Activated T-helper 2 cell treated with anti-CD3 and anti-CD28 coated beads, Interferon-gamma antibody, Interleukin-2, Interleukin-4, amounts not matched to agents 10 μg/mL and 5 μg/mL and 100 μg/mL, durations not matched to agents 14 hours and 24 hours and 36 hours (primary cell): ENCODE measurements around the gene CORIN. TPM values are rescaled to one million over a fixed set of nuclear protein-coding genes. Genes with fewer than 3 reads are reported as not detected.

Experiments
- DNase-seq: peaks from one replicate; pipeline ENCODE4 v3.0.0; 2021; ENCODE audit warnings: low spot score
- H3K27ac Mint-ChIP-seq: one replicate; pipeline ENCODE4 v1.8.0; 2021; ENCODE audit warnings: mixed read lengths
- H3K27me3 Mint-ChIP-seq: one replicate; pipeline ENCODE4 v1.8.0; 2021; ENCODE audit warnings: low read depth, mixed read lengths
- H3K36me3 Mint-ChIP-seq: one replicate; pipeline ENCODE4 v1.8.0; 2021; ENCODE audit warnings: low read depth, mixed read lengths
- H3K4me1 Mint-ChIP-seq: one replicate; pipeline ENCODE4 v1.8.0; 2021; ENCODE audit warnings: low read depth, mixed read lengths
- H3K4me3 Mint-ChIP-seq: one replicate; pipeline ENCODE4 v1.8.0; 2021; ENCODE audit warnings: low read depth, mild to moderate bottlenecking, moderate library complexity, mixed read lengths
- H3K9me3 Mint-ChIP-seq: one replicate; pipeline ENCODE4 v1.8.0; 2021; ENCODE audit warnings: mixed read lengths
- intact Hi-C: fragments of 100-400 bp; cut with micrococcal nuclease; formaldehyde crosslinking; loops from one replicate; pipeline ENCODE4 v1.15.1; 2023
- total RNA-seq: library from RNA; stranded (reverse); gene quantifications from 2 replicates; pipeline ENCODE4 v1.2.3, GENCODE V29; 2022

Gene CORIN
- total RNA-seq, 1 donor from 2014 or later = 0.30 TPM

- Mint-ChIP-seq H3K4me1 (no peaks in the 10 kb centered on the region), H3K9me3 (no peaks in the 10 kb centered on the region), H3K27me3 (peaks cover 5% of the 10 kb centered on the region), H3K36me3 (no peaks in the 10 kb centered on the region), H3K27ac (no peak overlapping the region), H3K4me3 (no peak overlapping the region)
- intact Hi-C loops = no loop called here
- no peak for DNase-seq
These were observed 206.7 kb downstream of the CORIN start for GRCh38 chr4:47631161-47631560.

GRCh38 chr4:47624031-47624441 is 213.8 kb downstream of the CORIN start:
- Mint-ChIP-seq H3K27ac (no peak overlapping the region), H3K27me3 (peaks cover 5% of the 10 kb centered on the region), H3K4me3 (no peak overlapping the region), H3K9me3 (peaks cover 3% of the 10 kb centered on the region), H3K4me1 (no peaks in the 10 kb centered on the region), H3K36me3 (no peaks in the 10 kb centered on the region)
- no peak for DNase-seq
- intact Hi-C loops = no loop called here

DNA sequence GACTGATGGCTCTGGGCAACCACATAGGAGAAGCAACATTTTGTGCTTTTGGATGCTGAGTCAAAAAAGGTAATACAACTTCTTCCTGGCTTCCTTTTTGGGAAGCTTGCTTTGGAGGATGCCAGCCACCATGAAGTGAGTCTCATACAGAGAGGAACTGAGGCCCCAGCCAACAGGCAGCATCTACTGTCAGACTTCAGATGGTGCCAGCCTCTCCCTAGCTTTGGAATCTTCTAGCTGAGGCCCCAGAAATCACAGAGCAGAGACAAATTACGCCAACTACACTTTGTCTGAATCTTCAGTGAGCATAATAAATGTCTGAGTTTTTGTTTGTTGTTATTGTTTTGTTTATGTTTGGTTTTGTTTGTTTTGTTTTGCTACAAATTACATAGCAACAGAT is 216.7 kb downstream of the CORIN start:
- Mint-ChIP-seq H3K36me3 (no peaks in the 10 kb centered on the region), H3K9me3 (peaks cover 3% of the 10 kb centered on the region), H3K27me3 (peaks cover 3% of the 10 kb centered on the region), H3K4me1 (no peaks in the 10 kb centered on the region), H3K27ac (no peak overlapping the region), H3K4me3 (no peak overlapping the region)
- DNase-seq = no peak
- intact Hi-C loops = no loop called here

GRCh38 chr4:47619691-47620090 is 218.2 kb downstream of the CORIN start:
- H3K9me3 Mint-ChIP-seq = peaks cover 3% of the 10 kb centered on the region
- DNase-seq = no peak
- H3K27me3 Mint-ChIP-seq = peaks cover 1% of the 10 kb centered on the region
- H3K4me1 Mint-ChIP-seq = no peaks in the 10 kb centered on the region
- H3K4me3 Mint-ChIP-seq = no peak overlapping the region
- intact Hi-C loops = no loop called here
- H3K27ac Mint-ChIP-seq = no peak overlapping the region
- no peaks in the 10 kb centered on the region for H3K36me3 Mint-ChIP-seq

DNA sequence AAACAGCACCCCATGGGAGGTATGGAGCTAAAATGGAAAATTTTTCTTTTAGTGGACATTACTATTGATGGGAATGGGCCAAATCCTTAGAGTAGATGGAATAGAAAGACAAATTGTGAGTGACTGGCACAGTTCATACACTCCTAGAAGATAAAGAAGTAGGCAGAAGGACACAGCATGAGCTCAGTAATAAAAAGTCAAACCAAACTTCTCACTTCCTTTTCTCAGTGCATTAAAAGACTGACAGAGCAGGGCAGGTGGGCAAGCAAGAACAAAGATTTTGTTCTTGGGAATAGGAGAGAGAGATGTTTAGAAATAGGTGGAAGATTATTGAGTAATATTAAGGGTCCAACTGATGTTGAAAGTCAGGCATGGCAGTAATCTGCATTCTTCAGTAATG is 220.3 kb downstream of the CORIN start:
- intact Hi-C loops = no loop called here
- Mint-ChIP-seq H3K9me3 (peaks cover under 1% of the 10 kb centered on the region), H3K27me3 (no peaks in the 10 kb centered on the region), H3K36me3 (no peaks in the 10 kb centered on the region), H3K4me3 (no peak overlapping the region), H3K27ac (no peak overlapping the region), H3K4me1 (no peaks in the 10 kb centered on the region)
- no peak for DNase-seq

DNA sequence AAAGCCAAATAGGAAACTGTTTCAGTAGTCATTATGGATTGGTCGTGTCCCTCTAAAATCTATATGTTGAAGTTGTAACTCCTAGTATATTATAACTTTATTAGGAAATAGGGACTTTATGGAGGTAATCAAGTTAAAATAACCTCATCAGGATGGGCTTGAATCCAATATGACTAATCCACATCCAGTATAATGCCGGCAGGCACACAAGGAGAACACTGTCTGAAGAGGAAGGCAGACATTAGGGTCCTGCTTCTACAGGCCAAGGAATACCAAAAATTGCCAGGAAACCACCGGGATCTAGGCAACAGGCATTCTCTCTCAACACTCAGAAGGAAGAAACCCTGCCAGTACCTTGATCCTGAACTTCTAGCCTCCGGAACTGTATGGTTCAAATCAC is 222.5 kb downstream of the CORIN start:
- no peak overlapping the region for H3K4me3 Mint-ChIP-seq
- H3K4me1 Mint-ChIP-seq = no peaks in the 10 kb centered on the region
- DNase-seq = no peak
- intact Hi-C loops = no loop called here
- H3K27ac Mint-ChIP-seq = no peak overlapping the region
- H3K27me3 Mint-ChIP-seq = no peaks in the 10 kb centered on the region
- H3K36me3 Mint-ChIP-seq = no peaks in the 10 kb centered on the region
- no peaks in the 10 kb centered on the region for H3K9me3 Mint-ChIP-seq

DNA sequence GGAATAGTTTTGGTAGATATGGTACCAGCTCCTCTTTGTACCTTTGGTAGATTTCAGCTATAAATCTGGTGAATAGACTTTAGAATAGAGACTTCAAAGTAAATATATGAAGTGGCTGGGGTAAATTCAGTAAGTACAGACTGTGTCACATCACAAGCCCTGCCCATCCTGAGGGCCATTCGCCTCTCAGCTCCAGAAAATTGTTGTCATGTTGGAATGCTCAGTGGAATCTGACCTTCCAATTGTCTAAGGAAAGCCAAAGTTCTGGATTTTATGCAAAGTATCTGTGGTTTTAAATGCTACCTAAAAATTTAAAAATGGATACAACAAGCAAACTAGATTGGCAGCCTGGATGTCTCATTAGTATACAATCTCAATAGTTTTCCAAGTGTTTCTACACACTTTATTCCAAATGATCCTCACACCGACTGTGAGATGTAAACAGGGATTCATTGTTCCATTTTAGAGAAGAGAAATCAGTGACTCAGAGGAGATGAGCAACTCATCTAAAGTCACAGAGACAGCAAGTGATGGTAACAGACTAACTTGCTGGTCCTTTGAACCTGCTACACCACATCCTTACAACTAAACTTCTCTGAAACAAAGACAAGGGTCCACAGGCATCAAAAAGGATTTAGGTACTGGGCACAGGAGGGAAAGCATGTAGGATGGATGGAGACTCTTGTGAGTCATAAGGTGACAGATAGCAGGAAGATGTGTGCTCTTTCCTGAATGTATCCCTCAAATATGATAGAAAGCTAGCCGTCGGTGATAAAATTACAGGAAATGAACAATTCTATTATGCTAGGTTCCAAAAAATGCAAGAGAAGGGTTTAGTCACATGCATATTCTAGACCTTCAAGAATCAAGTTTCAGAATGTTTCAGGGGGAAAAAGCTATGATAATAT is 225.5 kb downstream of the CORIN start:
- H3K4me3 Mint-ChIP-seq = no peak overlapping the region
- H3K9me3 Mint-ChIP-seq = no peaks in the 10 kb centered on the region
- intact Hi-C loops = no loop called here
- H3K36me3 Mint-ChIP-seq = no peaks in the 10 kb centered on the region
- no peak overlapping the region for H3K27ac Mint-ChIP-seq
- DNase-seq = no peak
- no peaks in the 10 kb centered on the region for H3K27me3 Mint-ChIP-seq
- no peaks in the 10 kb centered on the region for H3K4me1 Mint-ChIP-seq

GRCh38 chr4:47606482-47606881 is 231.4 kb downstream of the CORIN start:
- no peaks in the 10 kb centered on the region for H3K4me1 Mint-ChIP-seq
- no peaks in the 10 kb centered on the region for H3K36me3 Mint-ChIP-seq
- DNase-seq = no peak
- peaks cover 3% of the 10 kb centered on the region for H3K9me3 Mint-ChIP-seq
- no peak overlapping the region for H3K27ac Mint-ChIP-seq
- intact Hi-C loops = no loop called here
- H3K27me3 Mint-ChIP-seq = no peaks in the 10 kb centered on the region
- no peak overlapping the region for H3K4me3 Mint-ChIP-seq

DNA sequence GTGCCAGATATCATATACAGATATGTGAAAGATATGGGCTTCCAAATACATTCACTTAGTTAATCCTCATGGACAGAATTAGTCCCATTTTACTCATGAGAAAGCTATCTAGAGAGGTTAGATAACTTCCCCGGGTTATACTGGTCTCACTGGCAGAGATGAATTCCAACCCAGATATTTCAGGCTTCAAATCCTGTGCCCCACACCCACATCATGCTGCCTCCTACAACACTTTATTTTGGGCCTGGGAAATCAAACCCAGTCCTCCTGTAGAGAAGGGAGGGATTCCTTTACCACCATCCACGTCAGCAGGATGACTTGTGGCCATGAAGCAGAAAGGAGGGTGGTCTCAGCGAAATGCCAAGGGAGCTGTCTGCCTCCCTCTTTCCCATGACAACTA is 239.0 kb downstream of the CORIN start:
- no peaks in the 10 kb centered on the region for H3K27me3 Mint-ChIP-seq
- no peak overlapping the region for H3K27ac Mint-ChIP-seq
- H3K36me3 Mint-ChIP-seq = no peaks in the 10 kb centered on the region
- intact Hi-C loops = no loop called here
- no peaks in the 10 kb centered on the region for H3K4me1 Mint-ChIP-seq
- DNase-seq = no peak
- no peak overlapping the region for H3K4me3 Mint-ChIP-seq
- H3K9me3 Mint-ChIP-seq = no peaks in the 10 kb centered on the region

- H3K4me3 Mint-ChIP-seq = no peak overlapping the region
- DNase-seq = no peak
- intact Hi-C loops = no loop called here
- H3K36me3 Mint-ChIP-seq = no peaks in the 10 kb centered on the region
- no peak overlapping the region for H3K27ac Mint-ChIP-seq
- H3K9me3 Mint-ChIP-seq = no peaks in the 10 kb centered on the region
- H3K4me1 Mint-ChIP-seq = no peaks in the 10 kb centered on the region
- no peaks in the 10 kb centered on the region for H3K27me3 Mint-ChIP-seq
These were observed 239.5 kb downstream of the CORIN start for GRCh38 chr4:47598320-47598719.

- H3K9me3 Mint-ChIP-seq = no peaks in the 10 kb centered on the region
- no peak overlapping the region for H3K27ac Mint-ChIP-seq
- no peak for DNase-seq
- intact Hi-C loops = no loop called here
- no peaks in the 10 kb centered on the region for H3K36me3 Mint-ChIP-seq
- no peaks in the 10 kb centered on the region for H3K4me1 Mint-ChIP-seq
- H3K4me3 Mint-ChIP-seq = no peak overlapping the region
- H3K27me3 Mint-ChIP-seq = no peaks in the 10 kb centered on the region
These were observed 240.2 kb downstream of the CORIN start for GRCh38 chr4:47597696-47598095.

DNA sequence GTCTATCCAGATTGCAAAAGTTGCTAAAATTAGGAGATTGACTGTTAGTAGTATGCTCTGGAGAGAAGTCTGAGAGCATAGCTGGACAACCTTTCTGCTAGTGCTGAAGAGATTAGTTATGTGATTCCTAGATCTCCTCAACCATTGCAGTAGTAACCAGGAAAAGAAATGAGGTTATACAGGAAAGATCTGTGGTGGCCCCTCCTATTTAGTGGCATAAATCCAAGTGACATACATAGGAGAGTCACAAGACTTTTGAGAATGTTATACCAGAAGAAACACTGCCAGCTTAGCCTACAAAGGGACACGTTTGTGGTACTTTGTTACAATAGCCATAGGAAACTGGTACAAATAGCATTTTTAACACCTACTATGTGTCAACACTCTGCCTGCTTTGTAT is 247.5 kb downstream of the CORIN start:
- Mint-ChIP-seq H3K9me3 (no peaks in the 10 kb centered on the region), H3K4me1 (peaks cover 3% of the 10 kb centered on the region), H3K27me3 (no peaks in the 10 kb centered on the region), H3K4me3 (no peak overlapping the region), H3K27ac (no peak overlapping the region), H3K36me3 (peaks cover 3% of the 10 kb centered on the region)
- intact Hi-C loops = no loop called here
- no peak for DNase-seq

- Mint-ChIP-seq H3K27me3 (no peaks in the 10 kb centered on the region), H3K4me3 (no peak overlapping the region), H3K36me3 (no peaks in the 10 kb centered on the region), H3K27ac (no peak overlapping the region), H3K4me1 (no peaks in the 10 kb centered on the region), H3K9me3 (no peaks in the 10 kb centered on the region)
- no peak for DNase-seq
- intact Hi-C loops = no loop called here
These were observed 258.6 kb downstream of the CORIN start for GRCh38 chr4:47579235-47579634.
